Stimulated activated naive B cell treated with anti-CD40 and anti-IgM and Interleukin-4, amounts not matched to agents 10 μg/mL and 1 μg/mL and 100 μg/mL, for 72 hours (primary cell): Measurements from ENCODE around the gene TMED9.
A peak's percentile ranks its signal among the peaks of the same experiment; 100 is the strongest.
"Not testable (repeated sequence)": the region's sequence is repeated elsewhere in the genome, so short reads cannot be mapped to it uniquely, and the experiment has no call there.

Experiments used
- ATAC-seq, 2 donors: fragments of 150-1000 bp; cut with Tn5 transposase; replicated peaks; 2 replicates each; pipeline ENCODE4 v1.10.0; 2021; ENCODE audit warnings: moderate library complexity in 1 of 2
- DNase-seq: peaks from one replicate; pipeline ENCODE4 v3.0.0; 2021
- H3K27ac Mint-ChIP-seq: one replicate; pipeline ENCODE4 v1.8.0; 2022; ENCODE audit warnings: mild to moderate bottlenecking, mixed read lengths
- H3K27me3 Mint-ChIP-seq, 2 donors: one replicate each; pipeline ENCODE4 v1.8.0; 2022; ENCODE audit warnings: mixed read lengths in 2 of 2
- H3K36me3 Mint-ChIP-seq, 2 donors: one replicate each; pipeline ENCODE4 v1.8.0; 2022; ENCODE audit warnings: mixed read lengths in 2 of 2, mild to moderate bottlenecking in 1 of 2
- H3K4me1 Mint-ChIP-seq, 2 donors: one replicate each; pipeline ENCODE4 v1.8.0; 2022; ENCODE audit warnings: mixed read lengths in 2 of 2, mild to moderate bottlenecking in 1 of 2
- H3K4me3 Mint-ChIP-seq, 2 donors: one replicate each; pipeline ENCODE4 v1.8.0; 2022; ENCODE audit warnings: mild to moderate bottlenecking in 2 of 2, mixed read lengths in 2 of 2, moderate library complexity in 1 of 2
- H3K9me3 Mint-ChIP-seq, 2 donors: one replicate each; pipeline ENCODE4 v1.8.0; 2022; ENCODE audit warnings: mixed read lengths in 2 of 2, mild to moderate bottlenecking in 1 of 2

The TMED9 gene

DNA sequence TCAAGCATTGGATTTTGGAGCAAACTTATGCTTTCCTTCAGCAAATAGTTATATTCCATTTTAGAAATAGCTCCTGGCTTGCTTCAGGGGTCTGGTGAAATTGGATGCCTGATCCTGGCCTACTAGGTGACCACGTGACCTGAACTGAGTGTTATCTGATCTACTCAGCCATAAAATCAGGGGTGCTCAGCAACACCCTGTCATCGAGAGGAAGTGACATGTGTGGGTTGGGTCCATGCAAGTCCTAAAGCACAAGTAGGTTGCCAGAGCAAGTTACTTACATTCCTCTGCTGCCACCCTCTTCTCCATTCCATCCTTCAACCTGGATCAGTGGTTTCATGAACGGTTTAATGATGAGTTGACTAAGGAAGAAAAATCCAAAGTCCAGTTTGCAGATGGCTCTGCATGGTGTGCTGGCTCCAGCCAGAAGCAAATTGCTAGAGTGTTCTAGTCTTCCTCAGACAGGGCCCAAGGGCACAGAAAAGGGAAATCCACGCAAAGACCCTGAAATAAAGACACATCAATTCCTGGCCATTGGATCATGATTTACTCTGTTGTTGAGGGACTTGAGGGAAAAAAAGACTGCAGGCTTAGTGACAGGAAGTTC, 34.9 kb upstream of the TMED9 start:
- no peak for DNase-seq

DNA sequence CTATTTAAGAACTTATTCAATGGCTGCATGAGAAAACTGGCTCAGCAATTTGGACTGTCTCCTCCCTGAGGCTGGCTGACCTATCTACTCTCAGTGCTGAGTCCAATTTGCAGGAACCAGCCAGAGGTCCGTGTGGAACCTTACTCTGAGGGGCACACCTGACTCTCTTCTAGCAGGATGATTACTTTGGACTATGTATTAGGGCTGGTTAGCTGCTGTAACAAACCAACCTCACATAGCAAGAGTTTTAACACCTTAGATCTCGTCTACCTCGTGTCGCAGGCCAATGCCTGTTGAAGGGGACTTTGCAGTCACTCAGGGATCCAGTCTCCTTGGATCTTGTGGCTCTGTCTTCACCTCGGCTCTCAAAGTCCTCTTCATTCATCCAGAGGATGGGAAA, 34.2 kb upstream of the TMED9 start:
- Mint-ChIP-seq H3K27ac (no peak overlapping the region), H3K4me3 (no peak overlapping the region), H3K4me1 (peaks cover 11 to 17% of the 10 kb centered on the region in 2 donors), H3K9me3 (peaks cover 0 to 2% of the 10 kb centered on the region in 2 donors), H3K27me3 (no peaks in the 10 kb centered on the region), H3K36me3 (peaks cover 0 to 2% of the 10 kb centered on the region in 2 donors)
- ATAC-seq (no peak), DNase-seq (no peak)

More for the DNA sequence above, 34.9 kb upstream of the TMED9 start:
- H3K9me3 Mint-ChIP-seq = peaks cover 0 to 2% of the 10 kb centered on the region in 2 donors
- peaks cover 15 to 24% of the 10 kb centered on the region in 2 donors for H3K4me1 Mint-ChIP-seq
- H3K4me3 Mint-ChIP-seq = no peak overlapping the region
- no peak for ATAC-seq
- H3K27me3 Mint-ChIP-seq = no peaks in the 10 kb centered on the region
- H3K36me3 Mint-ChIP-seq = peaks cover 0 to 7% of the 10 kb centered on the region in 2 donors
- no peak overlapping the region for H3K27ac Mint-ChIP-seq

DNA sequence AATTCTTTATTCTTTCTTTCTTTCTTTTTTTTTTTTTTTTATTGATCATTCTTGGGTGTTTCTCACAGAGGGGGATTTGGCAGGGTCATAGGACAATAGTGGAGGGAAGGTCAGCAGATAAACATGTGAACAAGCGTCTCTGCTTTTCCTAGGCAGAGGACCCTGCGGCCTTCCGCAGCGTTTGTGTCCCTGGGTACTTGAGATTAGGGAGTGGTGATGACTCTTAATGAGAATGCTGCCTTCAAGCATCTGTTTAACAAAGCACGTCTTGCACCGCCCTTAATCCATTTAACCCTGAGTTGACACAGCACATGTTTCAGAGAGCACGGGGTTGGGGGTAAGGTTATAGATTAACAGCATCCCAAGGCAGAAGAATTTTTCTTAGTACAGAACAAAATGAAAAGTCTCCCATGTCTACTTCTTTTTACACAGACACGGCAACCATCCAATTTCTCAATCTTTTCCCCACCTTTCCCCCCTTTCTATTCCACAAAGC, 32.5 kb upstream of the TMED9 start:
- not testable (repeated sequence) for H3K27ac Mint-ChIP-seq, DNase-seq, H3K9me3 Mint-ChIP-seq, H3K36me3 Mint-ChIP-seq, H3K4me1 Mint-ChIP-seq, ATAC-seq, H3K4me3 Mint-ChIP-seq, H3K27me3 Mint-ChIP-seq

DNA sequence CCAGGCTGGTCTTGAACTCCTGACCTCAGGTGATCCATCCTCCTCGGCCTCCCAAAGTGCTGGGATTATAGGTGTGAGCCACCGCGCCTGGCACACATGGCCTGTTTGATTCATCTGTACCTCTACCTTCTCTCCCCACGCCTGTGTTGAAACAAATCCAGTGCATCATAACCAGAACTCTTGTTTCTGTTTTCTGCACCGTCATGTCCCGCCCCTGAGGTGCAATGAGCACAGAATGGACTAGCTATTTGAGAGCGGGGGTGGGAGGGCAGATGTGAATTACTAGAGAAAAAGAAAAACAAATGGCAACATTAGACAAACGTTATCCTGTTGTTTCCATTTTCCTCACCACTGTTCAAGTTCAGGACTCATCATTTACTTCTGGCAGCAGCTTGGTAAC, 27.0 kb upstream of the TMED9 start:
- Mint-ChIP-seq H3K9me3 (peaks cover 0 to 2% of the 10 kb centered on the region in 2 donors), H3K36me3 (no peaks in the 10 kb centered on the region), H3K27ac (no peak overlapping the region), H3K4me1 (no peaks in the 10 kb centered on the region), H3K4me3 (no peak overlapping the region), H3K27me3 (peaks cover 21% of the 10 kb centered on the region in 2 donors)
- DNase-seq (no peak), ATAC-seq (no peak)

DNA sequence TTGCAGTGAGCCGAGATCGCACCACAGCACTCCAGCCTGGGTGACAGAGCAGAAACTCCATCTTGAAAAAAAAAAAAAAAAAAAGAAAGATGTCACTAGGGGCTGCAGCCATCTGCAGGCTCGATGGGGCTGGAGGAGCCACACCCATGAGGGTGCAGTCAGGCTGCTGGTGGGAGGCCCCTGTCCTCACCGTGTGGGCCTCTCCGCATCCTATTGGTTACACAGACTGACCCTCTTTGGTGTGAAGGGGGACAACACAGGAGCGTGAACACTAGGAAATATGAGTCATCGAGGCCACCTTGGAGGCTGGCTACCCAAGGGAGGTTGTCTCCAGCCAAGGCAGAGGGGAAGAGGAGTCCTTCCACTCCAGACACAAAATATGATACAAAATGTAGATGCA, 23.7 kb upstream of the TMED9 start:
- Mint-ChIP-seq H3K36me3 (no peaks in the 10 kb centered on the region), H3K27ac (peak overlapping the region; percentile 20), H3K4me3 (no peak overlapping the region), H3K9me3 (peaks cover 0 to 1% of the 10 kb centered on the region in 2 donors), H3K27me3 (peaks cover 21% of the 10 kb centered on the region in 2 donors), H3K4me1 (no peaks in the 10 kb centered on the region)
- DNase-seq (no peak), ATAC-seq (no peak)

DNA sequence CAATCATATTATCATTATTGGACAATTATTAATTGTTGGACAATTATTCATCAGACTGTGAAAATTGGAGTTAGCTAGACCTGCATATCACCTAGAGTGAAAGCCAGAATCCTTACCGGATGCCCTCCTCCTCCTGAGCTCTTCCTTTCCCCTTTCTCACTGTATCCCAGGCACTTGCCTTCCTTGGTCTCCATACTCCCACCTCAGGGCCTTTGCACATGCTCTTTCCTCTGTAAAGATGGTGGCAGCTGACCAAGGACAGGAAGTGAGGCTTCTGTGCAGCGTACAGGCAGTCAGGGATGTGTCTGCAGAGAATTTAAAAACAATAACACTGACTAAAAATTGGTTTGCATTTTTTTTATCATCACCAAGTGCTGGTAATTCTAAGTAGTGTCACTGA, 22.1 kb upstream of the TMED9 start:
- Mint-ChIP-seq H3K4me1 (no peaks in the 10 kb centered on the region), H3K36me3 (no peaks in the 10 kb centered on the region)

DNA sequence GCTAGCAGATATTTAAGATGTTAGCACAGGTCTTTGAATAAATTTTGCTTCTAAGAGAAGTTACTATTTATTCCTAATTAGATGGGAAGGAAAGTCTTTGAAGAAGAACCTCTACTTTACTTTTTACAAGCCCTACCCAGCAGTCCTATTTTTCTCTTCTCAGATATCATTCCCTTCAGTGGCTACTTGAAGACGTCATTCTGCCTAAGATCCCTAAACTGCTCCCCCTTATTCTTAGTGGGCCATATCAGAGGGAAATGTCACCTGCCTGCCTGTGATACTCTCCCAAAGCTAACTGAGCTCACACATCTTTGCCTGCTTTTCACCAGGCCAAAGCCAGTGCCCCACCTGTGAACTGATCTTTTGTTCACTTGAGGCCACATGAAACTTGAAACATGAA, 16.5 kb upstream of the TMED9 start:
- H3K9me3 Mint-ChIP-seq = peaks cover 0 to 1% of the 10 kb centered on the region in 2 donors
- H3K4me3 Mint-ChIP-seq = no peak overlapping the region
- H3K36me3 Mint-ChIP-seq = no peaks in the 10 kb centered on the region
- ATAC-seq (no peak), DNase-seq (no peak)
- H3K27ac Mint-ChIP-seq = no peak overlapping the region
- H3K4me1 Mint-ChIP-seq = no peaks in the 10 kb centered on the region
- H3K27me3 Mint-ChIP-seq = no peaks in the 10 kb centered on the region

More for the DNA sequence above, 22.1 kb upstream of the TMED9 start:
- DNase-seq (no peak), ATAC-seq (no peak)
- no peak overlapping the region for H3K27ac Mint-ChIP-seq
- peaks cover 0 to 1% of the 10 kb centered on the region in 2 donors for H3K9me3 Mint-ChIP-seq
- peaks cover 20 to 21% of the 10 kb centered on the region in 2 donors for H3K27me3 Mint-ChIP-seq
- H3K4me3 Mint-ChIP-seq = no peak overlapping the region

DNA sequence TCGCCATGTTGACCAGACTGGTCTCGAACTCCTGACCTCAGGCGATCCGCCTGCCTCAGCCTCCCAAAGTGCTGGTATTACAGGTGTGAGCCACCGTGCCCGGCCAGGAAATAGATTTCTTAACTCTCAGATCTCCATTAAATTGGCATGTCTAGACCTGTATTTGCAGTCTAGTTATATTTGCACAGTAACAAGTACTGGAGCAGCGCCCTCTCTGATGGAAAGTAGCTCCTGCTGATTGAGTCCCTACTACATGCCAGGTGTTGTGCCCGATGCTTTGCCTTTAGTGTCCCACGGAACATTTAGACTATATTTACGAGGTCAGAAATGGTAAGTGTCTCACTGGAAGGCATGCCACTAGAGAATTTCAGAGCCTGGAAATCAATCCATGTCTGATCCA, 15.8 kb upstream of the TMED9 start:
- Mint-ChIP-seq H3K9me3 (peaks cover 0 to 1% of the 10 kb centered on the region in 2 donors), H3K4me1 (no peaks in the 10 kb centered on the region), H3K27ac (no peak overlapping the region), H3K4me3 (no peak overlapping the region), H3K36me3 (no peaks in the 10 kb centered on the region), H3K27me3 (no peaks in the 10 kb centered on the region)
- ATAC-seq (no peak), DNase-seq (no peak)

DNA sequence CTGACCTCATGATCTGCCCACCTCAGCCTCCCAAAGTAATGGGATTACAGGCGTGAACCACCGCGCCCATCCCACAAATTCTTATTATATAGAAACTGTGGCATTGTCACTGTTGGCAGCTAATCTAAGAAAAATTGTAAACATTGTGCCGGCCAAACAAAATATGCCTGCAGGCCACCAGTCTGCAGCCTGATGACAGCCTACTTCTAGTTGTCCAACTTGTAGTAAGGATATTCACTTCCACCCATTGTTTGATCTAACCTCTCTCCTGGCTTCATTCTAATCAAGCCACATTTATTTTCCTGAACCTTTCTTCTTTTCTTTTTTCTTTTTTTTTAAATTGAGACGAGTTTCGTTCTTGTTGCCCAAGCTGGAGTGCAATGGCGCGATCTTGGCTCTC, 13.7 kb upstream of the TMED9 start:
- ATAC-seq (no peak), DNase-seq (no peak)
- Mint-ChIP-seq H3K27ac (no peak overlapping the region), H3K4me3 (no peak overlapping the region), H3K27me3 (peaks cover 0 to 4% of the 10 kb centered on the region in 2 donors), H3K9me3 (no peaks in the 10 kb centered on the region), H3K4me1 (no peaks in the 10 kb centered on the region), H3K36me3 (no peaks in the 10 kb centered on the region)

DNA sequence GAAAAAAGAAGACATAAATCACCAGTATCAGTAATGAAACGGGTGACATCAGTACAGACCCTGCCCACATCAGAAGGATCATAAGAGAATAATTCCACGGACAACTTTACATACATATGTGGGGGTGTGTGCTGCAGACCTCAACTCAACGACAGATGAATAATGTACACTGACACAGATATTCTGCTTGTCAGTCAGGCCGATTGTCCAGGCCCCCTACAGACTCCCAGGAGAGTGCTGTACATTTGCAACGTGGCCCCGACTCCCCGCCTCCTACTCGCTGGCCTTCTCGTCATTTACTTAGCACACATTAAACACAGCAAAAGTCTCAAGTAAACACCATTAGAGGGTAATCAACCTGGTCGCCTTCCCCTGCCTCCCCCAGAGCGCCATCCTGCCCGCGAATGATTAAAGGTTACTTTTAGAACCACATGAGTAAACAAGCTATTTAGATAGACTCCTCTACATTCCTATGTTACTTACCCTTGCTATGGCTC, 3.5 kb upstream of the TMED9 start:
- H3K36me3 Mint-ChIP-seq = peaks cover 2 to 7% of the 10 kb centered on the region in 2 donors
- H3K27ac Mint-ChIP-seq = peak overlapping the region; percentile 2
- no peak for DNase-seq
- no peaks in the 10 kb centered on the region for H3K9me3 Mint-ChIP-seq
- H3K4me3 Mint-ChIP-seq = no peak overlapping the region
- no peak for ATAC-seq
- H3K4me1 Mint-ChIP-seq = peaks cover 10 to 20% of the 10 kb centered on the region in 2 donors
- H3K27me3 Mint-ChIP-seq = peaks cover 12 to 17% of the 10 kb centered on the region in 2 donors

DNA sequence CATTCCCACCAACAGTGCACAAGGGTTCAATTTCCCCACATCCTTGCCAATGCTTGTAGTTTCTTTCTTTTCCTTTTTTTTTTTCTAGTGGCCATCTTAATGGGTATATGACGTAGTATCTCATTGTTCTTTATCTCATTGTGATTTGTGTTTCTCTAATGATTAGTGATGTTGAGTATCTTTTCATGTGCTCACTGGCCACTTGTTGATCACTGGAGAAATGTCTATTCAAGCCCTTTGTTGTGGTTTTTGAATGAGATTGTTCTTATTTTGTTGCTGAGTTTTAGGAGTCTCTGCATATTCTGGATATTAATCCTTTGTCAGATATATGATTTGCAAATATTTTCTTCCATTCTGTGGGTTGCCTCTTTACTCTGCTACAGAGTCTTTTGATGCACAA, 1.6 kb upstream of the TMED9 start:
- Mint-ChIP-seq H3K4me1 (peaks cover 15 to 26% of the 10 kb centered on the region in 2 donors), H3K4me3 (no peak overlapping the region), H3K27me3 (peaks cover 4 to 9% of the 10 kb centered on the region in 2 donors), H3K36me3 (peaks cover 8 to 20% of the 10 kb centered on the region in 2 donors), H3K9me3 (no peaks in the 10 kb centered on the region), H3K27ac (no peak overlapping the region)
- ATAC-seq (no peak), DNase-seq (no peak)

DNA sequence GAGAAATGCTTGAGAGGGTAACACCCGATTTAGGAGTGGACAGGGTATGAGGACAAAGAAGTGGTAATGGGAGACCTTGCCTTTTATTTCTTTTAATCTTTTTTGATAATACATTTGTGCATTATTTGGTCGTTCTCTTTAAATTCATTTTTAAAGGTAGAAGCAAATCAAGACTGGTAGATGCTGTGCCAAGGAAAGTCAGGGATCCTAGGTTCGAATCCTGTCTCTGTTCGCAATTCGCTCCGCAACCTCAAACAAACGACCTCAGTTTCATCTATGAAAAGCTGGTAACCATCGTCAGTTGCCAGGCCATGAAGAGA, 353 bp upstream of the TMED9 start:
- Mint-ChIP-seq H3K9me3 (no peaks in the 10 kb centered on the region), H3K4me3 (peak overlapping the region; percentile 85 to 99), H3K27ac (no peak overlapping the region)

DNA sequence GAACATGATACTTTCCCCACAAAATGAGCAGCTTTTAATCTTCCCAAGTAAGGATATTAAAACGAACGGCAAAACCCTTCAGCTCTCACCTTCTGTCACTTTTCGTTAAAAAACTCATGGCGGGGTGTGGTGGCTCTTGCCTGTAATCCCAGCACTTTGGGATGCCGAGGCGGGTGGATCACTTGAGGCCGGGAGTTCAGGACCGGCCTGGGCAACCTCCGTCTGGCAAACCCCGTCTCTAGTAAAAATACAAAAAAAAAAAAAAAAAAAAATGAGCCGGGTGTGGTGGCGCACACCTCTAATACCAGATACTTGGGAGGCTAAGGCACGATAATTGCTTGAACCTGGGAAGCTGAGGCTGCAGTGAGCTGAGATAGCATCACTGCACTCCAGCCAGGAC, 902 bp downstream of the TMED9 start:
- Mint-ChIP-seq H3K27ac (peak overlapping the region; percentile 99), H3K27me3 (peaks cover 4 to 9% of the 10 kb centered on the region in 2 donors), H3K36me3 (peaks cover 23 to 39% of the 10 kb centered on the region in 2 donors), H3K4me1 (peaks cover 19 to 20% of the 10 kb centered on the region in 2 donors), H3K4me3 (peak overlapping the region; percentile 85 to 99), H3K9me3 (no peaks in the 10 kb centered on the region)
- DNase-seq (no peak), ATAC-seq (no peak)

More for the DNA sequence above, 353 bp upstream of the TMED9 start:
- Mint-ChIP-seq H3K27me3 (peaks cover 4 to 9% of the 10 kb centered on the region in 2 donors), H3K36me3 (peaks cover 18 to 33% of the 10 kb centered on the region in 2 donors), H3K4me1 (peaks cover 18 to 21% of the 10 kb centered on the region in 2 donors)
- ATAC-seq = no peak
- DNase-seq = no peak

DNA sequence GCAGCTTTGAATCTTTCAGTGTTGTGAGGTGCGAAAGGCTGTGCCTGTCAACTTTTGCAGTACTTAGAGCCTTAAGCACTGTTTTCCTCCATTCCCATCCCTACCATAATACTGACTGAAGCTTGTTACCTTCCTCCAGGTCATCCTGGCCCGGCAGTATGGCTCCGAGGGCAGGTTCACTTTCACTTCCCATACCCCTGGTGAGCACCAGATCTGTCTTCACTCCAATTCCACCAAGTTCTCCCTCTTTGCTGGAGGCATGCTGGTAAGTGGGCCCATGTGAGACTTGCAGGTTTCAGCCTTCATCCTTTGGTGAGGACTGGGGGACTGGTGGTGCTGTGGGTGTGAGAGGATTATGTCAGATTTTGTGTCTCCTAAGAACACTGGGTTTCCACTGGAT, 1.5 kb downstream of the TMED9 start:
- Mint-ChIP-seq H3K27me3 (peaks cover 4 to 9% of the 10 kb centered on the region in 2 donors), H3K36me3 (peaks cover 23 to 40% of the 10 kb centered on the region in 2 donors), H3K9me3 (no peaks in the 10 kb centered on the region), H3K4me1 (peaks cover 23 to 25% of the 10 kb centered on the region in 2 donors), H3K27ac (peak overlapping the region; percentile 31), H3K4me3 (peak overlapping the region; percentile 76 to 85)
- no peak for DNase-seq
- ATAC-seq = no peak

DNA sequence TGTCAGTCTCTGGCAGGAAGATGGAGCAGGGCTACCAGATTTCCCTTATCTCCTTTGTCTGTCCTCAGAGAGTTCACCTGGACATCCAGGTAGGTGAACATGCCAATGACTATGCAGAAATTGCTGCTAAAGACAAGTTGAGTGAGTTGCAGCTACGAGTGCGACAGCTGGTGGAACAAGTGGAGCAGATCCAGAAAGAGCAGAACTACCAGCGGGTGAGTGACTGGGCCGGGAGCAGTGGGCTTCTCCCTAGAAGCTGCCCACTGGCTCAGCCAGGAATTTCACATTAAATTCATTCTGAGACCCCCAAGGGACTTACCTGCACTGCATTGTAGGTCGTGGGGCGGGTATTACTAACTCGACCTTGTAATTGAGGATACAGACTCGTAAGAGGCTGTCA, 2.1 kb downstream of the TMED9 start:
- H3K9me3 Mint-ChIP-seq = no peaks in the 10 kb centered on the region
- H3K4me3 Mint-ChIP-seq = no peak overlapping the region
- DNase-seq = no peak
- H3K27me3 Mint-ChIP-seq = peaks cover 4 to 9% of the 10 kb centered on the region in 2 donors
- H3K36me3 Mint-ChIP-seq = peaks cover 23 to 40% of the 10 kb centered on the region in 2 donors
- H3K27ac Mint-ChIP-seq = peak overlapping the region; percentile 69
- no peak for ATAC-seq
- peaks cover 28 to 31% of the 10 kb centered on the region in 2 donors for H3K4me1 Mint-ChIP-seq
